HG03342 (cell line): ENCODE results near the gene RMP24.

ENCODE experiments used
- ATAC-seq: cut with Tn5 transposase; IDR thresholded peaks from one replicate; pipeline ENCODE4 v1.9.1; 2021; ENCODE audit warnings: mild to moderate bottlenecking, moderate library complexity; ENCODE audit not compliant: unreplicated experiment

The RMP24 gene

GRCh38 chr18:35972197-35973000, at the start of gene RMP24:
TSS of gene RMP24 (plus strand) at chr18:35972679.
- ATAC-seq: peak; percentile 86

- ATAC-seq: no peak
Measured at GRCh38 chr18:35923939-35924684, 48.4 kb upstream of the RMP24 start.

GRCh38 chr18:35926884-35927283, 45.6 kb upstream of the RMP24 start:
- no peak for ATAC-seq

GRCh38 chr18:35927430-35927829, 45.0 kb upstream of the RMP24 start:
- ATAC-seq: no peak

GRCh38 chr18:35933982-35934381, 38.5 kb upstream of the RMP24 start:
- no peak for ATAC-seq

GRCh38 chr18:35934891-35935290, 37.6 kb upstream of the RMP24 start:
- ATAC-seq: no peak

- no peak for ATAC-seq
Measured at GRCh38 chr18:35935805-35936204, 36.7 kb upstream of the RMP24 start.

GRCh38 chr18:35936951-35937350, 35.5 kb upstream of the RMP24 start:
- ATAC-seq: no peak

- no peak for ATAC-seq
Measured at GRCh38 chr18:35938158-35938557, 34.3 kb upstream of the RMP24 start.

- ATAC-seq: peak; percentile 49
Measured at GRCh38 chr18:35938562-35938961, 33.9 kb upstream of the RMP24 start.

GRCh38 chr18:35939138-35939537, 33.3 kb upstream of the RMP24 start:
- no peak for ATAC-seq

- ATAC-seq: no peak
Measured at GRCh38 chr18:35941299-35941698, 31.2 kb upstream of the RMP24 start.

- ATAC-seq: no peak
Measured at GRCh38 chr18:35942133-35942532, 30.3 kb upstream of the RMP24 start.

- no peak for ATAC-seq
Measured at GRCh38 chr18:35942661-35943060, 29.8 kb upstream of the RMP24 start.

GRCh38 chr18:35948080-35948479, 24.4 kb upstream of the RMP24 start:
- no peak for ATAC-seq

- no peak for ATAC-seq
Measured at GRCh38 chr18:35949090-35949489, 23.4 kb upstream of the RMP24 start.

GRCh38 chr18:35949903-35950627, 22.4 kb upstream of the RMP24 start:
- no peak for ATAC-seq

- no peak for ATAC-seq
Measured at GRCh38 chr18:35950628-35950982, 21.9 kb upstream of the RMP24 start.

GRCh38 chr18:35953688-35954087, 18.8 kb upstream of the RMP24 start:
- ATAC-seq: no peak

- no peak for ATAC-seq
Measured at GRCh38 chr18:35956226-35956625, 16.3 kb upstream of the RMP24 start.

GRCh38 chr18:35962320-35962719, 10.2 kb upstream of the RMP24 start:
- ATAC-seq: no peak

GRCh38 chr18:35964319-35964718, 8.2 kb upstream of the RMP24 start:
- no peak for ATAC-seq
